Activated CD4-positive, alpha-beta T cell treated with anti-CD3 and anti-CD28 coated beads, Interleukin-2, amount 50 U/mL, for 4 hours (primary cell): ENCODE results near the gene OR1F1.
"Not testable (repeated sequence)": the region's sequence is repeated elsewhere in the genome, so short reads cannot be mapped to it uniquely, and the experiment has no call there.

ENCODE experiments used
- DNase-seq, 2 experiments: peaks; one replicate each; pipeline ENCODE4 v3.0.0-alpha.2; 2020

The OR1F1 gene

DNA sequence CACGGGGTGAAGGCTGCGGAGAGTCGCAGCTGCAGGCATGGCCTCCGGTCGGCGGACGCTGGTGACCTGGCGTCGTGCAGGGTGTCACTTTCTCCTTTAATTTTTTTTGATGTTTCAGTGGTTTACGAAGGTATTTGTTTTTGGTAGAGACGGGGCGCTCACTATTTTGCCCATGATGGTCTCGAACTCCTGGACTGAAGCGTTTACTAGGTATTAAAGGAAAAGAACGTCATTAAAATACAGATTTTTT is 36.1 kb upstream of the OR1F1 start:
- DNase-seq: peak in 1 of 2 experiments; percentile 15

DNA sequence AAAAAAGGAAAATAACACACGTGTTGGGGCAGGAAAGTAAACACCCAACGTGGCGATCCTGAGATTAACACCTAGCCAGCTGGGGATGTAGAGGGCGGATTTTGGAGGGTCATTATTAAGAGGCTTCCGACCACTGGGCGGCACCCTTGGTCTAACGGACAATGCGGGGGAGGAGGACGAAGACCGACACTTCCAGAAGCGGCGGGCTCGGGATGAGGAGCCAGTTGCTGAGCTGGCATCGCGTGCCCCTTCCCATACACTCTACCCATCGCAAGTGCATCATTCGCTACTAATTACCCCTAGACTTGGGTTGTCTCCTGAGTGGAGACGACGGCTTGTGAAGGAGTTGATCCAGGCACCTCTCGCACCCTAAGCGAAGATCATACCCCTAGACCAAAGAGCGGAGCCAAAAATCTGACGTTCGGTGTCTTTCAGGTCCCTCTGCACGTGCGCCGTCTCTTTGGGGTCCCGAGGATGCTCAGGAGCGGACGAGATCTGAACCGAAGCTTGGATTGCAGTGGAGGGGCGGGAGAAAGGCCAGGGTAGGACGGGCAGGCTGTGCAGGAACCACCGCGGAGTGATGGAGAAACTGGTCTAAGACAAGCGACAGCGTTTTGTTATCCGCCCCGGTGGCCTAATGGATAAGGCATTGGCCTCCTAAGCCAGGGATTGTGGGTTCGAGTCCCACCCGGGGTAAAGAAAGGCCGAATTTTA is 35.6 kb upstream of the OR1F1 start:
- peak; percentile 73 to 74 for DNase-seq

DNA sequence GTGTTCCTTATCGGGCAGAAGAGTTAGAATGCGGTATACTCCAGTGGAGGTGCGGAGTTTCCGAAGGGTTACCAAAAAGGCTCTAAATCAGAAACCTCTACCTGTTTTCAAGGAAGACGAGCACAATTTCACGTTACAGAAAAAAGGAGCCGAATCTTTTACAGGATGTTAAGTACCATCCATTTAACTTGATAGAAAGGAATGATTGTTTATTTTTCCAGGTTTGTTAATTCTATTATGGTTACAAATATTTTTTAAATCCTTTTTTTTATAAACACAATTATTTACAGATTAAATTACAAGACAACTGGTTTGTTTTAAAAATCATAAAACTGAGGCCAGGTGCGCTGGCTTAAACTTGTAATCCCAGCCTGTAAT is 35.0 kb upstream of the OR1F1 start:
- no peak for DNase-seq

DNA sequence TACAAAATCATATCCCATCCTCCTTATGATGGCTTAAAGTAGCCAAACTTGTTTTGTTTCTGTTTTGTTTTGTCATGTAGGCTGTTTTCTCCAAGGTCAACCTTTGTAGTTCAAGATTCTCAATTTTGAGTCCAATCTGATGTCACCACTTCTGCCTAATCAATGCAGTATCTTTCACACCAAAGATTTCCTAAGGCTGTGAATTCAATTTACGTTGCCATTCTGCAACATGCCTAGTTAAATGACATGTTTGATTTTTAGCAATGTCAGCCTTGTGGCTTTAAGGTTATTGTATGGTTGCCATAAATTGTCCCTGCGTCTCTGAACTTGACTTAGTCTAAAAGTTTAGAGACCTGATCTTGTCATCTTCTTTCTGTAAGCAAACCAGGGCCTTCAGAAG is 32.8 kb upstream of the OR1F1 start:
- DNase-seq: no peak

- DNase-seq: no peak
These were observed 32.0 kb upstream of the OR1F1 start for GRCh38 chr16:3155972-3156371.

DNA sequence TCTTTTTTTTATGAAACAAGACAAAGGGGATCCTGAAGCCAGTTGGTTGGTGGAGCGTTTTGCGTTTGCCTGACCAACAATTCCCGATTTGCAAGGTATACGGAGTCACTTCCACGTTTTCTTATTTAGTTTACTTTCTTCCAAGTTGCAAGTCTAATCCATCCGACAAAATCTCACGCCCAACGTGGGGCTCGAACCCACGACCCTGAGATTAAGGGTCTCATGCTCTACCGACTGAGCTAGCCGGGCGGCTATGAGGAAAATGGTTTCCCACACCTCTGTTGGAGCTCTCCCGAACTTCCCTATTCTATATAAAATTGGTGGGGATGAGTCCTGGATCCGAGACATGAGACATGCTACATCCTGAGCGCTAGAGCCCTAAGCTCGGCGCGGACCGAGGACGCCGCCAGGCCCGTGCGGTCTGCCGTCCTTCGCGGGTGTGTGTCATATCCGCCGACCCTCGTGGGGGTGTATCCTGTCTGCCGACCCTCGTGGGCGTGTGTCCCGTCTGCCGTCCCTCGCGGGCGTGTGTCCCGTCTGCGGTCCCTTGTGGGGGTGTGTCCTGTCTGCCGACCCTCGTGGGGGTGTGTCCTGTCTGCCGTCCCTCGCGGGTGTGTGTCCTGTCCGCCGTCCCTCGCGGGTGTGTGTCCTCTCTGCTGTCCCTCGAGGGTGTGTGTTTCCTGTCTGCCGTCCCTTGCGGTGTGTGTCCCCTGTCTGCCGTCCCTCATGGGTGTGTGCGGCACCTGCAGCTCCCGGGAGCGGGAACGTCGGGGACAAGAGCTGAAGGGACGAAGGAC is 30.6 kb upstream of the OR1F1 start:
- DNase-seq: peak in 1 of 2 experiments; percentile 29

DNA sequence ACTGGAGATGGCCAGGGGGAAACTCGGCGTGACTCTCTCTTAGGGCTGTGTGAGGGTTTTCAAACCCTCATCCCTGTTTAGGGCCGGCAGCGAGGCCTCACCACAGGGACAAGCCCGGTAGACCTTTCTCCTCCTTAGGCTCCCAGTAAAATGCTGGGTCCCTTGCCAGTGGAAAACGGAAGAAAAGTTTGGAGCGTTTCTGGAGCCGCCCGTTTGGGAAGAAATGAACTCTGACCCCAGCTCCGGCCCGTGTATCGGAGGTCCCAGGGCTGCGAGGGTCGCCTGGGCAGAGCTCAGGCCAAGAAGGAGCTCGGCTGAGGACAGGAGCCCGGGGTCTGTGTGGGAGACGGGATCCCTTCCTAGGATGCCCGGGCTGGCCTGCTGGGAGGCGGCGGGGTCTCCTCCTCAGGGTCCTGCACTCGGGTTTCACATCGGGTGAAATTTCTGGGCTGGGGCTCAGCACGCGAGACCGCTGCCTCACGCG is 29.9 kb upstream of the OR1F1 start:
- DNase-seq: no peak

GRCh38 chr16:3158510-3159314 is 29.3 kb upstream of the OR1F1 start:
- peak; percentile 94 to 95 for DNase-seq

GRCh38 chr16:3161235-3162018 is 26.6 kb upstream of the OR1F1 start:
- no peak for DNase-seq

GRCh38 chr16:3164121-3164991 is 23.6 kb upstream of the OR1F1 start:
- no peak for DNase-seq

GRCh38 chr16:3165111-3165822 is 22.7 kb upstream of the OR1F1 start:
- no peak for DNase-seq

DNA sequence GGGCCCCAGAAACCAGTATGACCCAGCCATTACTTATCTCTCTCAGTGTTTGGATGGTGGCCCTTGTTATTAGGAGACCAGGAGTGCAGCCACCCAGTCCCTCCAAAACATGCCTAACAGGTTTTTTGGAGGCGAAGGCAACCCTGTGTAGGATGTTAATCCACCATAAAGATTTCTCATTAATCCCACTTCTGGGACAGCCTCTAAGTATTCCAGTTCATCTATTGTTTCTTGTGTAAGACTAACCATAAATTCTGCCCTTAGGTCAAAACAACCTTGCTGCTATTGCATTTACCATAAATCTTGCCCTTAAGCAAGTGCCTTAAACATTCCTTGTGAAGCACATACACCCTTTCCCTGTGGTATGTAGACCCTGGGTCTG is 21.5 kb upstream of the OR1F1 start:
- no peak for DNase-seq

DNA sequence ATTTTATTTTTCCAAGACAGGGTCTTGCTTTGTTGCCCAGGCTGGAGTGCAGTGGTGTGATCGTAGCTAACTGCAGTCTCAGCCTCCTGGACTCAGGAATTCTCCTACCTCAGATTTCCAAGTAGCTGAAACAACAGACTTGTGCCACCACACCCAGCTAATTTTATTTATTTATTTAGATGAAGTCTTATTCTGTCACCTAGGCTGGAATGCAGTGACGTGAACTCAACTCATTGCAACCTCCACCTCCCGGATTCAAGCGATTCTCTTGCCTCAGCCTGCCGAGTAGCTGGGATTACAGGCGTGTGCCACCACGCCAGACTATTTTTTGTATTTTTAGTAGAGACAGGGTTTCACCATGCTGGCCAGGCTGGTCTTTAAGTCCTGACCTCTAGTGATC is 19.3 kb upstream of the OR1F1 start:
- DNase-seq: not testable (repeated sequence)

DNA sequence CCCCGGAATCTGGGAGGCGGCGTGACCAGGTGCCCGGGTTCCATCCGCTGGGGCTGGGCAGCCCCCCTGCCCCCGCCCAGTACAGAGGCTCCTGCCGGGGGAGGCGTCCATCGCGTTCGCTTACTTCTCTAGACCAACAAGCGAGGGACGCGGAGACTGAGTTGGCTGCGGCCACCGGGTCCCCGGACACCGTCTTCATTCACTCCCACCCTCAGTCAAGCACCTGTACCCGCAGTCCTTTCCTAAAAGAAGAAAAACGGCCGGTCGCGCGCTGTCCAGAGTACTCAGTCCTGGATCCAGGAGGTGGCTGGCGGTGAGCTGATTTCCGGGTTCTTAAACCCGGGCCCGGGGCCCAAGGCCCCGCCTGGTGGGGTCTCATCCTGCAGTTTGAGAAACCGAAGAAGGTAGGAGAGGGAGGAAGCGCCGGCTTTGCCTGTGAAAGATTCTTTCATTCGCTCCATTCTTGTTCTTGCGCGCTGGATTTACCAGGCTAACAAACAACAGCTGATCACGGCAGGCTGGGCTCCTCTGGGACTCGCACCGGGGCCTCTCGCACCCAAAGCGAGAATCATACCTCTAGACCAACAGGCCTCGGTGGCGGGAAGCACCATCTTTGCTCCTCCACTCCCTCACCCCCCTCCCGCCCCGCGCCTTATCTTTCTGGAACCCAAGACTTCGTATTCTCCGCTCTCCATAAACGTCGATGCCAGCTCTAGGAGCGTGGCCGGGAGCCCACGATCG is 17.4 kb upstream of the OR1F1 start:
- DNase-seq: no peak

DNA sequence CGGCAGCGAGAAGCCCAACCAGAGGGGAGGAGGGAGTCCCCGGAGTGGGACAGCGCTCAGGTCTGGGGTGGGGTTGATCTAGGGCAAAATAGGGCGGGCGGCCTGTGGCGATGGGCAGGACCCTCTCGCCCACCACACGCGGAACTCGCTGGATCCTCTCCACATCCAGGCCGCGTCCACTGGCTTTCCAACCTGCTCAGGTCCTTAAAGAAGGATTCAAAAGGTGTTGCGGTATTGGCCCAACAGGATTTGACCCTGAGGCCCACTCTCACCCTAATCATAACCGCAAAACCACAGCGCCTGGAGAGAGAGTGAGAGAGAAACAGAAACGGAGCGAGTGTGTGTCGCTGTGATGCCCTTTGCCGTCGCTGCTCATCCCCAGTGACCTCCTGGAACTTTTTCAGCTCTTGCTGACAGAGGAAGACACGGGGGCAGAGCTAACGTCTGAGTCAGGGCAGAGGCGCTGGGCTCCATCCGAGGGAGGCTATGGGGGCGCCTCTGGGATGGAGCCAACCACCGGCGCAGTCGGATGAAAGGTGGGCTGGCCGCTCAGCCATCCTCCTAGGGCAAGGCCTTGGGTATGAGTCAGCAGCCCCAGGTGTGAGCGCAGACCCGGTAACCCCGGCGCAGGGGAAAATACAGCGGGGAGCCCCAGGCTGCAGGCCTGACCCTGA is 16.7 kb upstream of the OR1F1 start:
- peak; percentile 61 to 68 for DNase-seq

DNA sequence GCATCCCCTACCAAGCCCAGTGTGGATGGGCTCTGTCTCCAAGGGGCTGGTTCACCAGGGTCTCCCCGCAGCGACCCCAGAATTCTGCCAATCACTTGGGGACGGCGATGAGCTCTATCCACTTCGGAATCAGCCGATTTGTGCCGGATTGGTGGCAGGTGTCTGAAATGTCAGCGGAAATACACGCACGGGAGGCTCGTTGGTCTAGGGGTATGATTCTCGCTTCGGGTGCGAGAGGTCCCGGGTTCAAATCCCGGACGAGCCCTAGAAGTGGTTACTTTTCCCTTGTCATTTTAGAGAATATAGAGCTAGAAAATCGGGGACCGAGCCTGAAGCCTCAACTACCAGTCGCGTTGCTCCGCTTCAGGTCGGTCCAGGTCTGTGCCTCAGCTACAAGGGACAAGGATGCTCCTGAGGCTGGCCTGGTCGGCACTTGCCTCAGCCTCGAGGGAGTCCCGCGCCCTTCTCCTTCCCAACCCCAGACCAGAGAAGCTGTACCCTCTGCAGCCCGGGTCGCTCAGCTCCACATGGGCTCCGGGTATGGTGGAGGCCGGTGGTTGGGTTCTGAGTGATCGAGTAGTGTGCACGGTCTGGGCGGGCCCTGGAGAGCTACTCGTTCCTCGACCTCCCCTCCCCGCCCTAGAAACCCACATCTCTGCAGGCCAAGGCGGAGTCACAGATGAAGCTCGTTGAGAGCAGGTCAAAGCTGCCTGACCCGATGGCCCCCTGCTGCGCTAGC is 16.0 kb upstream of the OR1F1 start:
- DNase-seq: peak; percentile 29 to 31

- DNase-seq: no peak
These were observed 13.9 kb upstream of the OR1F1 start for GRCh38 chr16:3173892-3174617.

- no peak for DNase-seq
These were observed 13.3 kb upstream of the OR1F1 start for GRCh38 chr16:3174618-3175148.
